Fibroblast of upper back skin (primary cell): ENCODE measurements around the gene CNNM4.

Experiments used
- DNase-seq: peaks from one replicate; pipeline ENCODE4 v3.0.0-alpha.2; 2013

Gene CNNM4

GRCh38 chr2:96760036-96760985 lies at the start of gene CNNM4:
Gene CNNM4 (plus strand): TSS chr2:96760902. CDS start chr2:96761000, 98 bp downstream.
- peak; percentile 89 for DNase-seq

GRCh38 chr2:96710985-96711384 lies 49.7 kb upstream of the CNNM4 start:
- no peak for DNase-seq

GRCh38 chr2:96715658-96716057 lies 45.0 kb upstream of the CNNM4 start:
- DNase-seq: no peak

- DNase-seq: no peak
Observed at GRCh38 chr2:96716388-96716787, 44.3 kb upstream of the CNNM4 start.

- no peak for DNase-seq
Observed at GRCh38 chr2:96726131-96726530, 34.6 kb upstream of the CNNM4 start.

- no peak for DNase-seq
Observed at GRCh38 chr2:96727431-96727830, 33.3 kb upstream of the CNNM4 start.

- no peak for DNase-seq
Observed at GRCh38 chr2:96729748-96730147, 31.0 kb upstream of the CNNM4 start.

GRCh38 chr2:96730212-96730611 lies 30.5 kb upstream of the CNNM4 start:
- no peak for DNase-seq

GRCh38 chr2:96733931-96734330 lies 26.8 kb upstream of the CNNM4 start:
- no peak for DNase-seq

- no peak for DNase-seq
Observed at GRCh38 chr2:96734880-96735583, 25.7 kb upstream of the CNNM4 start.

- DNase-seq: no peak
Observed at GRCh38 chr2:96737251-96737650, 23.5 kb upstream of the CNNM4 start.

- DNase-seq: no peak
Observed at GRCh38 chr2:96737831-96738230, 22.9 kb upstream of the CNNM4 start.

GRCh38 chr2:96739076-96739632 lies 21.5 kb upstream of the CNNM4 start:
- DNase-seq: no peak

- peak; percentile 96 for DNase-seq
Observed at GRCh38 chr2:96739633-96740428, 20.9 kb upstream of the CNNM4 start, which contains the start of gene LMAN2L. Gene LMAN2L (minus strand): TSS chr2:96740064. CDS start chr2:96740040, 24 bp downstream.

- no peak for DNase-seq
Observed at GRCh38 chr2:96747061-96747617, 13.6 kb upstream of the CNNM4 start.

GRCh38 chr2:96751800-96752199 lies 8.9 kb upstream of the CNNM4 start:
- DNase-seq: no peak

GRCh38 chr2:96753661-96754282 lies 6.9 kb upstream of the CNNM4 start:
- no peak for DNase-seq

- no peak for DNase-seq
Observed at GRCh38 chr2:96754317-96754716, 6.4 kb upstream of the CNNM4 start.

GRCh38 chr2:96756788-96757476 lies 3.8 kb upstream of the CNNM4 start:
- DNase-seq: no peak

- no peak for DNase-seq
Observed at GRCh38 chr2:96757477-96757860, 3.2 kb upstream of the CNNM4 start.

GRCh38 chr2:96758987-96759386 lies 1.7 kb upstream of the CNNM4 start:
- DNase-seq: no peak
